ENCODE results near the gene NDUFA3.

The NDUFA3 gene

DNA sequence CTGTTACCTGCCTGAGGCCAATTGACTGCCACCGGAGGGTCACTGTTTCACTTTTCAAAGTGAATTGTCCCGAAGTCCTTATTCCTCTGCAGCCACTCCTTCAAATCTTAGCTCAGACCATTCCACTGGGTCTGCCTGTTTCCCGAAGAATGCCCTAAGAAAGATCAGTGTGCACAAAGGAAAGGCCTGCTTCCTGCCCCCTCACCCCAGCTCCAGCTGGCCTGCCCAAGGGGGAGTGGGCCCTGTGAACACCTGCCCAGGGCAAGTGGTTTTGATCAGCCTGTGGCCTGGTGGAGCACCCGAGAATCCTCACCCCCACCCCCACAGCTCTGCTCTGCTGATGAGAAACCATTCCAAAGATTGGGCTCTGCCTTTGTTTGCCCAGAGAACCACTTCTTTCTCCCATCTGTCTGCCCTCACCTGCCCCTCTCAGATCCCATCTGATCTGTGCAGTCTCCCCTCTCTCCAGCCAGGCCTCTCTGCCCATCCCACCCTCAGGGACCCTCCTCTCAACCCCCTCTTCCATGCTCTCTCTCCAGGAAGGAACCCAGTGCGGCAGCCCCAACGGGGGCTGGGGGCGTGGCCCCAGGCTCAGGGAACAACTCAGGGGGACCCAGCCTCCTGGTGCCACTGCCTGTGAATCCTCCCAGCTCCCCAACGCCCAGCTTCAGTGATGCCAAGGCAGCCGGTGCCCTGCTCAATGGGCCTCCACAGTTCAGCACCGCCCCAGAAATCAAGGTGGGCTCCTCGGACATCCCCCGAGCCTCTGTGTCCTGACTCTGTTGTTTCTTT, 46.6 kb downstream of the NDUFA3 start:
- no peak for TF ChIP-seq CTCF (IDR thresholded peaks at IDR 0.05; ENCODE audit: control insufficient read depth, extremely low read depth, insufficient read depth)
- H3K4me3 ChIP-seq (ENCODE audit: low read depth, low read length), result no peak overlapping the region
- no peak for DNase-seq (ENCODE audit: low read depth)

DNA sequence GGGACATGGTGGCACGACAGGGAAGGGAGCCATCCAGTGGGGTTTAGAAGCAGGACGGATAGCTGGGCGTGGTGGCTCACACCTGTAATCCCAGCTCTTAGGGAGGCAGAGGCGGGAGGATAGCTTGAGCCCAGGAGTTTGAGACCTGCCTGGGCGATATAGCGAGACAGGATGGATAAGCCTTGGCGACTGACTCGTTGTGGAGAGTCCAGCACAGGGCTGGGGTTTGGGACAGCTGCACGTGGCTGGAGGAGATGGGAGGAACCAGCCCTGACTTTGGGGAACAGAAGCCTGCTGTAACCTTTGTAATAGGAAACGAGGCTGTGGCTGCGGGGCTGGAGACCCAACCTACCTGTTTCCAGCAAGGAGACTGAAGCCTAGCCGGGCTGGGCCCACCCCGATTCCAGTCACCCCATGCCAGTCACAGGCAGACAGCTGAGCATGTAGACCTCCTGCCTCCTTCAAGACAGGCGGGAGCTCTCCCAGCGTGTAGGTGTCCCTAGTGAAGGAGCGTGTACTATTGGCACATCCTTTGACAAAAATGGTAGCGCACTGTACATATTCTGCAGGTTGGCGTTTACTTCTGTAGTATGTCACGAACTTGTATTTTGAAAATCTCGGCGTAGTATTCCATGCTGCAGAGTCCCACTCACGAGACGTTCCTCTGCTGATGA, 48.8 kb downstream of the NDUFA3 start:
- TF ChIP-seq CTCF (IDR thresholded peaks at IDR 0.05; ENCODE audit: control insufficient read depth, extremely low read depth, insufficient read depth), result no peak
- no peak overlapping the region for H3K4me3 ChIP-seq (ENCODE audit: low read depth, low read length)
- no peak for DNase-seq (ENCODE audit: low read depth)

GRCh38 chr19:54152267-54152666, 49.6 kb downstream of the NDUFA3 start:
- no peak for TF ChIP-seq CTCF (IDR thresholded peaks at IDR 0.05; ENCODE audit: control insufficient read depth, extremely low read depth, insufficient read depth)
- H3K4me3 ChIP-seq (ENCODE audit: low read depth, low read length), result no peak overlapping the region
- no peak for DNase-seq (ENCODE audit: low read depth)

- no peak for DNase-seq (ENCODE audit: low read depth)
- no peak for TF ChIP-seq CTCF (IDR thresholded peaks at IDR 0.05; ENCODE audit: control insufficient read depth, extremely low read depth, insufficient read depth)
- no peak overlapping the region for H3K4me3 ChIP-seq (ENCODE audit: low read depth, low read length)
Observed at GRCh38 chr19:54152878-54153524, 50.3 kb downstream of the NDUFA3 start.

GRCh38 chr19:54153731-54154326, 51.2 kb downstream of the NDUFA3 start:
- no peak overlapping the region for H3K4me3 ChIP-seq (ENCODE audit: low read depth, low read length)
- no peak for DNase-seq (ENCODE audit: low read depth)
- no peak for TF ChIP-seq CTCF (IDR thresholded peaks at IDR 0.05; ENCODE audit: control insufficient read depth, extremely low read depth, insufficient read depth)

DNA sequence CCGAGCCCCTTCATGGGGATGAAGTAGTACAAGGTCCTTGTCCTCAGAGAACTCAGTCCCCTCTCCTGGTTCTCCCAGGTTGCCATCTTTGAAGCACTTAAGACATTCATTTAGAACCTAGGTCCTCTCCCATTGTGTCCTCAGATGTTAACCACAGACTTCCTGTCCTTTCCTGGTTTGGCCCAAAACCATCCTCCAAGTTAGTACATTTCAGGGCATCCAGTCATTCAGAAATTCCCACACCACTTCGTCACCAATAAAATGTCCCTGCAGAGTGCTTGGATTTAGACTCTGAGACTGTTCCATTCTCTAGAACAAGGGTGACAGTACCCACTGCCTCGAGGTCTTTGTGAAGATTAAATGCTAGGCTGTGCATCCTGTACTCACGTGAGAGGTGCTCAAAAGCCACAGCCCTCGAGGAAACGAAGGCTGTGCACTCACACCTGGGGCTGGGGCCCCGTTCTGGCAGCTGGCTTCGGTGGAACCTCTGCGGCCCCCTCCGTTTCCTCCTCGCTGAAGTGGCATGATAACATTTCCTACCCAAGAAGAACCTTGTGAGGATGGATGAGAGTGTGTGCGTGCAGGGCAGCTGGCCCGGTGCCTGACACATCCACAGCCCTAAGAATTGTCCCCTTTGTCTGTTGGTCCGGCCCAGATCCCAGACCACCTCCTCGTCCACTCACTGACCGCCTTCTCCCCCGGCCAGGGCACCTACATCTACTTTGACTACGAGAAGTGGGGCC, 52.1 kb downstream of the NDUFA3 start:
- H3K4me3 ChIP-seq (ENCODE audit: low read depth, low read length), result no peak overlapping the region
- no peak for TF ChIP-seq CTCF (IDR thresholded peaks at IDR 0.05; ENCODE audit: control insufficient read depth, extremely low read depth, insufficient read depth)
- no peak for DNase-seq (ENCODE audit: low read depth)

All from LNCaP clone FGC (cell line).